Activated T-cell treated with anti-CD3 and anti-CD28 coated beads, Interleukin-2, amount 50 U/mL, for 72 hours (primary cell): ENCODE measurements around the gene SHKBP1. TPM values are rescaled to one million over a fixed set of nuclear protein-coding genes. Genes with fewer than 3 reads are reported as not detected.
"Not testable (repeated sequence)": the region's sequence is repeated elsewhere in the genome, so short reads cannot be mapped to it uniquely, and the experiment has no call there.

Experiments
- ATAC-seq, 2 donors: fragments of 150-1000 bp; cut with Tn5 transposase; replicated peaks in 1 of 2; 2 replicates each; pipeline ENCODE4 v1.10.0; 2021; ENCODE audit warnings: moderate library complexity in 2 of 2, mild to moderate bottlenecking in 1 of 2
- DNase-seq, 2 donors: peaks; one replicate each; pipeline ENCODE4 v3.0.0; 2021 to 2022; ENCODE audit warnings: mixed read lengths in 1 of 2
- H3K27ac Mint-ChIP-seq: one replicate; pipeline ENCODE4 v1.8.0; 2022; ENCODE audit warnings: mild to moderate bottlenecking, moderate library complexity, mixed read lengths
- H3K27me3 Mint-ChIP-seq: one replicate; pipeline ENCODE4 v1.8.0; 2022; ENCODE audit warnings: low read depth, mixed read lengths
- H3K36me3 Mint-ChIP-seq, 2 donors: one replicate each; pipeline ENCODE4 v1.8.0; 2022; ENCODE audit warnings: mixed read lengths in 2 of 2, mild to moderate bottlenecking in 1 of 2; ENCODE audit not compliant: insufficient read depth in 2 of 2
- H3K4me1 Mint-ChIP-seq: one replicate; pipeline ENCODE4 v1.8.0; 2022; ENCODE audit warnings: low read depth, mixed read lengths
- H3K4me3 Mint-ChIP-seq, 2 donors: one replicate each; pipeline ENCODE4 v1.8.0; 2022; ENCODE audit warnings: mild to moderate bottlenecking in 2 of 2, mixed read lengths in 2 of 2, moderate library complexity in 2 of 2
- H3K9me3 Mint-ChIP-seq, 2 donors: one replicate each; pipeline ENCODE4 v1.8.0; 2022; ENCODE audit warnings: mixed read lengths in 2 of 2
- total RNA-seq, 2 donors: library from RNA; stranded (reverse); gene quantifications; one replicate each; pipeline ENCODE4 v1.2.3, GENCODE V29; 2022

SHKBP1 gene
- total RNA-seq, 2 donors from 2014 or later: 145 to 152 TPM

GRCh38 chr19:40546153-40546841 lies 30.4 kb upstream of the SHKBP1 start:
- not testable (repeated sequence) for H3K9me3 Mint-ChIP-seq, ATAC-seq, H3K4me3 Mint-ChIP-seq, DNase-seq, H3K27ac Mint-ChIP-seq, H3K36me3 Mint-ChIP-seq, H3K4me1 Mint-ChIP-seq
- H3K27me3 Mint-ChIP-seq: peaks cover 13% of the 10 kb centered on the region

GRCh38 chr19:40547190-40547589 lies 29.5 kb upstream of the SHKBP1 start:
- H3K36me3 Mint-ChIP-seq, DNase-seq, H3K27ac Mint-ChIP-seq, H3K4me1 Mint-ChIP-seq, H3K9me3 Mint-ChIP-seq, H3K4me3 Mint-ChIP-seq, ATAC-seq: not testable (repeated sequence)
- peaks cover 18% of the 10 kb centered on the region for H3K27me3 Mint-ChIP-seq

- DNase-seq: no peak
- peaks cover 0 to 2% of the 10 kb centered on the region in 2 donors for H3K36me3 Mint-ChIP-seq
- H3K27me3 Mint-ChIP-seq: peaks cover 23% of the 10 kb centered on the region
- no peak overlapping the region for H3K27ac Mint-ChIP-seq
- no peaks in the 10 kb centered on the region for H3K9me3 Mint-ChIP-seq
- H3K4me1 Mint-ChIP-seq: peaks cover 5% of the 10 kb centered on the region
- ATAC-seq: no peak
- no peak overlapping the region for H3K4me3 Mint-ChIP-seq
These were observed 28.8 kb upstream of the SHKBP1 start for GRCh38 chr19:40547836-40548235.

GRCh38 chr19:40549007-40549708 lies 27.5 kb upstream of the SHKBP1 start:
- DNase-seq (peak; percentile 77 to 83), ATAC-seq (peak; percentile 96 to 97)
- peaks cover 36% of the 10 kb centered on the region for H3K27me3 Mint-ChIP-seq
- no peak overlapping the region for H3K27ac Mint-ChIP-seq
- no peaks in the 10 kb centered on the region for H3K9me3 Mint-ChIP-seq
- peak overlapping the region; percentile 20 to 42 for H3K4me3 Mint-ChIP-seq
- peaks cover 0 to 2% of the 10 kb centered on the region in 2 donors for H3K36me3 Mint-ChIP-seq
- H3K4me1 Mint-ChIP-seq: peaks cover 8% of the 10 kb centered on the region

GRCh38 chr19:40550951-40551350 lies 25.7 kb upstream of the SHKBP1 start:
- H3K36me3 Mint-ChIP-seq: peaks cover 0 to 2% of the 10 kb centered on the region in 2 donors

GRCh38 chr19:40552848-40553247 lies 23.8 kb upstream of the SHKBP1 start:
- H3K4me3 Mint-ChIP-seq: no peak overlapping the region
- DNase-seq: no peak
- no peaks in the 10 kb centered on the region for H3K36me3 Mint-ChIP-seq
- no peak for ATAC-seq
- peaks cover 8% of the 10 kb centered on the region for H3K4me1 Mint-ChIP-seq
- no peak overlapping the region for H3K27ac Mint-ChIP-seq
- peaks cover 52% of the 10 kb centered on the region for H3K27me3 Mint-ChIP-seq
- H3K9me3 Mint-ChIP-seq: no peaks in the 10 kb centered on the region

More at GRCh38 chr19:40550951-40551350, 25.7 kb upstream of the SHKBP1 start:
- H3K4me3 Mint-ChIP-seq: no peak overlapping the region
- ATAC-seq: no peak
- H3K27me3 Mint-ChIP-seq: peaks cover 52% of the 10 kb centered on the region
- no peak overlapping the region for H3K27ac Mint-ChIP-seq
- H3K9me3 Mint-ChIP-seq: no peaks in the 10 kb centered on the region
- DNase-seq: no peak
- H3K4me1 Mint-ChIP-seq: peaks cover 8% of the 10 kb centered on the region

- ATAC-seq: no peak
These were observed 22.5 kb upstream of the SHKBP1 start for GRCh38 chr19:40553885-40554857.

GRCh38 chr19:40555978-40556689 lies 20.5 kb upstream of the SHKBP1 start:
- Mint-ChIP-seq H3K27ac (no peak overlapping the region), H3K36me3 (no peaks in the 10 kb centered on the region), H3K4me1 (peaks cover 3% of the 10 kb centered on the region), H3K4me3 (no peak overlapping the region), H3K27me3 (peaks cover 40% of the 10 kb centered on the region), H3K9me3 (no peaks in the 10 kb centered on the region)
- no peak for ATAC-seq
- DNase-seq: no peak

More at GRCh38 chr19:40553885-40554857, 22.5 kb upstream of the SHKBP1 start:
- Mint-ChIP-seq H3K4me1 (peaks cover 8% of the 10 kb centered on the region), H3K9me3 (no peaks in the 10 kb centered on the region), H3K27ac (no peak overlapping the region), H3K36me3 (no peaks in the 10 kb centered on the region), H3K4me3 (no peak overlapping the region), H3K27me3 (peaks cover 44% of the 10 kb centered on the region)
- DNase-seq: no peak

- Mint-ChIP-seq H3K9me3 (no peaks in the 10 kb centered on the region), H3K27me3 (peaks cover 40% of the 10 kb centered on the region), H3K27ac (no peak overlapping the region), H3K36me3 (no peaks in the 10 kb centered on the region), H3K4me3 (no peak overlapping the region), H3K4me1 (peaks cover 3% of the 10 kb centered on the region)
- DNase-seq (no peak), ATAC-seq (no peak)
These were observed 19.6 kb upstream of the SHKBP1 start for GRCh38 chr19:40556953-40557530.

- Mint-ChIP-seq H3K27me3 (peaks cover 29% of the 10 kb centered on the region), H3K4me3 (no peak overlapping the region), H3K27ac (no peak overlapping the region), H3K4me1 (no peaks in the 10 kb centered on the region), H3K9me3 (no peaks in the 10 kb centered on the region), H3K36me3 (no peaks in the 10 kb centered on the region)
- DNase-seq (no peak), ATAC-seq (no peak)
These were observed 17.3 kb upstream of the SHKBP1 start for GRCh38 chr19:40559394-40559793.

GRCh38 chr19:40560092-40560507 lies 16.6 kb upstream of the SHKBP1 start:
- Mint-ChIP-seq H3K36me3 (no peaks in the 10 kb centered on the region), H3K27ac (no peak overlapping the region), H3K4me1 (no peaks in the 10 kb centered on the region), H3K9me3 (no peaks in the 10 kb centered on the region), H3K4me3 (no peak overlapping the region), H3K27me3 (peaks cover 29% of the 10 kb centered on the region)
- ATAC-seq (no peak), DNase-seq (no peak)

GRCh38 chr19:40561947-40562346 lies 14.7 kb upstream of the SHKBP1 start:
- Mint-ChIP-seq H3K27ac (no peak overlapping the region), H3K9me3 (no peaks in the 10 kb centered on the region), H3K4me1 (no peaks in the 10 kb centered on the region), H3K4me3 (no peak overlapping the region), H3K27me3 (peaks cover 35% of the 10 kb centered on the region), H3K36me3 (no peaks in the 10 kb centered on the region)
- ATAC-seq: no peak
- no peak for DNase-seq
